ENCODE results near the gene GPHN. TPM values are rescaled to one million over a fixed set of nuclear protein-coding genes. Genes with fewer than 3 reads are reported as not detected.

GPHN gene
- total RNA-seq, 2 experiments from 2014 or later: 10.0 to 10.7 TPM

DNA sequence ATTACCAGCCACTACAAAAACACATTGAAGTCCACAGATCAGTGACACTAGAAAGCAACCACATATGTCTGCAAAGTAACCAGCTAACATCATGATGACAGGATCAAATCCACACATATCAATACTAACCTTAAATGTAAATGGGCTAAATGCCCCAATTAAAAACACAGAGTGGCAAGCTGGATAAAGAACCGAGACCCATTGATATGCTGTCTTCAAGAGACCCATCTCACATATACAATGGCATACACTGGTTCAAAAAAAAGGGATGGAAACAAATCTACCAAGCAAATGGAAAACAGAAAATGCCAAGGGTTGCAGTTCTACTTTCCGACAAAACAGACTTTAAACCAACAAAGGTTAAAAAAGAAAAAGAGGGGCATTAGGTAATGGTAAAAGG is 307.7 kb downstream of the GPHN start:
- POLR2A ChIA-PET: no interaction called here
- intact Hi-C loops (cut with DNase I, micrococcal nuclease): no loop called here
- Histone ChIP-seq H3K4me3 (ENCODE audit: low read length) (no peak overlapping the region), H3K27ac (ENCODE audit: low read depth in 1 of 2, low read length in 2 of 2) (no peak overlapping the region), H3K9me3 (ENCODE audit: control insufficient read depth in 1 of 2, insufficient read depth in 1 of 2, low read length in 2 of 2) (peaks cover 12 to 30% of the 10 kb centered on the region in 2 experiments), H3K36me3 (ENCODE audit: insufficient read depth, low read length) (no peaks in the 10 kb centered on the region), H3K4me1 (ENCODE audit: insufficient read depth, low read length) (no peaks in the 10 kb centered on the region), H3K27me3 (ENCODE audit: control insufficient read depth in 1 of 2, insufficient read depth in 2 of 2, low read length in 2 of 2) (no peaks in the 10 kb centered on the region)
- Mint-ChIP-seq H3K4me3 (no peak overlapping the region), H3K27me3 (no peaks in the 10 kb centered on the region), H3K9me3 (peaks cover 26% of the 10 kb centered on the region), H3K36me3 (ENCODE audit: low read depth) (peaks cover 51% of the 10 kb centered on the region), H3K27ac (no peak overlapping the region), H3K4me1 (ENCODE audit: low read depth) (no peaks in the 10 kb centered on the region)
- no peak for TF ChIP-seq CTCF (IDR thresholded peaks at IDR 0.05)
- DNase-seq (no peak), ATAC-seq (ENCODE audit: poor library complexity) (no peak)
- CTCF ChIA-PET: no interaction called here

- ChIA-PET CTCF (no interaction called here), POLR2A (no interaction called here)
- Mint-ChIP-seq H3K9me3 (no peaks in the 10 kb centered on the region), H3K27me3 (no peaks in the 10 kb centered on the region), H3K27ac (no peak overlapping the region), H3K4me1 (ENCODE audit: low read depth) (no peaks in the 10 kb centered on the region), H3K4me3 (no peak overlapping the region), H3K36me3 (ENCODE audit: low read depth) (no peaks in the 10 kb centered on the region)
- no peak for ATAC-seq (ENCODE audit: poor library complexity)
- no peak overlapping the region for H3K4me3 ChIP-seq (ENCODE audit: low read length)
- intact Hi-C loops (cut with DNase I, micrococcal nuclease): no loop called here
- no peaks in the 10 kb centered on the region for H3K27me3 ChIP-seq (ENCODE audit: control insufficient read depth in 1 of 2, insufficient read depth in 2 of 2, low read length in 2 of 2)
- no peaks in the 10 kb centered on the region for H3K36me3 ChIP-seq (ENCODE audit: insufficient read depth, low read length)
- no peak for TF ChIP-seq CTCF (IDR thresholded peaks at IDR 0.05)
- H3K4me1 ChIP-seq (ENCODE audit: insufficient read depth, low read length): no peaks in the 10 kb centered on the region
- H3K9me3 ChIP-seq (ENCODE audit: control insufficient read depth in 1 of 2, insufficient read depth in 1 of 2, low read length in 2 of 2): no peaks in the 10 kb centered on the region
- no peak overlapping the region for H3K27ac ChIP-seq (ENCODE audit: low read depth in 1 of 2, low read length in 2 of 2)
- no peak for DNase-seq
These were observed 316.3 kb downstream of the GPHN start for GRCh38 chr14:66824251-66824650.

- Histone ChIP-seq H3K9me3 (ENCODE audit: control insufficient read depth in 1 of 2, insufficient read depth in 1 of 2, low read length in 2 of 2) (no peaks in the 10 kb centered on the region), H3K27me3 (ENCODE audit: control insufficient read depth in 1 of 2, insufficient read depth in 2 of 2, low read length in 2 of 2) (no peaks in the 10 kb centered on the region), H3K27ac (ENCODE audit: low read depth in 1 of 2, low read length in 2 of 2) (no peak overlapping the region), H3K36me3 (ENCODE audit: insufficient read depth, low read length) (no peaks in the 10 kb centered on the region), H3K4me1 (ENCODE audit: insufficient read depth, low read length) (no peaks in the 10 kb centered on the region), H3K4me3 (ENCODE audit: low read length) (no peak overlapping the region)
- ChIA-PET POLR2A (no interaction called here), CTCF (no interaction called here)
- intact Hi-C loops (cut with DNase I, micrococcal nuclease): no loop called here
- Mint-ChIP-seq H3K27me3 (no peaks in the 10 kb centered on the region), H3K4me3 (no peak overlapping the region), H3K27ac (no peak overlapping the region), H3K9me3 (peaks cover 1% of the 10 kb centered on the region), H3K36me3 (ENCODE audit: low read depth) (peaks cover under 1% of the 10 kb centered on the region), H3K4me1 (ENCODE audit: low read depth) (no peaks in the 10 kb centered on the region)
- DNase-seq (no peak), ATAC-seq (ENCODE audit: poor library complexity) (no peak)
- no peak for TF ChIP-seq CTCF (IDR thresholded peaks at IDR 0.05)
These were observed 319.2 kb downstream of the GPHN start for GRCh38 chr14:66827182-66827581.
